Measurements from ENCODE around the gene TM9SF3. TPM values are rescaled to one million over a fixed set of nuclear protein-coding genes. Genes with fewer than 3 reads are reported as not detected.
A peak's percentile ranks its signal among the peaks of the same experiment; 100 is the strongest.

TM9SF3 gene
- total RNA-seq, 1 experiment from 2014 or later = 144 TPM

DNA sequence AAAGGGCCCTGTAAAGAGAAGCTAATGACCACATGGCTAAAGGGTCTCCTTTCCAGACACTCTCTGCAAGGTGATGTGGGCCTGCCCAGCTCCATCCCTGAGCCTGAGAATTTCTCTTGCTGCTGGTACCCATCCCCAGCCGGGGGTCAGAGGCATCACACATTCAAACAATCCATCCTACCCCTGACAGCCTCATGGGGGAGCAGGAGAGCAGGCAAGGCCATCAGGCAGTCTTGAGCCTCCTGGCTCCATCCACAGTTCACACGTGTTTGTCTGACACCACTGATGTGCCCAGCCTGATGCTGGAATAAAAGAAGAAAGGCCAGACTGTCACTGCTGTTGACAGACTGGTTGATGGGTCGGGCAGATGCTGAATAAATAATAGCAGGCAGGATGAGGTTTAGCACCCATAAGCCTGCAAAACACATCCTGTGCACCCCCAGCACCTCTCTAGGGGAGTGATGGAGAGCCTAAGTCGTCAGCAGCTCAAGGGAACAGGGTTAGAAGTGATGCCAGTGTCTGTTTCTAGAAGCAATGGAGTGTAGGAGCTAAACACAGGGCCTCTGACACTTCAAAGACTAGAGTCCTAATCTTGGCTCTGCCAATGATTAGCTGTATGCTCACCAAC lies 116.6 kb downstream of the TM9SF3 start:
- peak; percentile 27 for DNase-seq (ENCODE audit: low spot score)

DNA sequence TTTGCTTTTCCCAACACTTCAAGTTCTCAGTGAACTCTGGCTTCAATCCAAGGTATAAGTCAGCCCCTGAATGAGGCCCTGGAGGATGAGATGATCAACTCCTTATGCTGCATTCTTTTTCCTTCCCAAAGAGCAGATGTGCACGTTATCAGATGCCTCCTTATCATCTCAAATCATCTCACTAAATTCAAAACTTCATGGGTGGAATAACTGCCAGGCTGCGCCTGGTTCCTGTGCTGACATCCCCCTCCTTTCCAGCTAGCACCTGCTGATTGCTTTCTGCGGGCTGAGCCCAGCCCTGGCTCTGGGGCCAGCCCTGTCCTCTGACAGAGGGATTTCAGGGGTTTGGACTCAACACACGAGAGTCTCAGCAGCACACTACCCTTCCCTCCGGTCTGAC lies 118.0 kb downstream of the TM9SF3 start:
- DNase-seq (ENCODE audit: low spot score) = no peak

Other genes starting within 250 kb of the TM9SF3 start
- gene OPALIN, start 228.0 kb downstream of the TM9SF3 start, total RNA-seq (2014; rRNA removed; shearing (Covaris generic)) = not detected in 2 replicates
- 0.12 and 0.38 TPM in 2 replicates for gene TLL2, start 73.1 kb downstream of the TM9SF3 start, total RNA-seq (2014; rRNA removed; shearing (Covaris generic))
- gene PIK3AP1, start 133.5 kb upstream of the TM9SF3 start, total RNA-seq (2014; rRNA removed; shearing (Covaris generic)) = 12.1 and 17.2 TPM in 2 replicates
- gene LCOR, start 245.3 kb upstream of the TM9SF3 start, total RNA-seq (2014; rRNA removed; shearing (Covaris generic)) = 15.4 and 15.8 TPM in 2 replicates